OCI-LY3 (cell line): ENCODE results near the gene LDLRAD4.

Experiments
- EZH2phosphoT487 ChIP-seq: fragments of 200-600 bp; shearing (Covaris generic); IDR thresholded peaks from 2 replicates; pipeline ENCODE4 v1.6.1; 2018; ENCODE audit warnings: antibody characterized with exemption, mixed run types, low read depth
- TF ChIP-seq, protein P1 (sequence below): fragments of 200-600, 300-600 bp; sonication (generic); IDR thresholded peaks from 2 replicates; pipeline ENCODE4 v1.5.1; 2014; ENCODE audit warnings: antibody characterized with exemption, low read length, low read depth

- TF ChIP-seq, protein P1, sequence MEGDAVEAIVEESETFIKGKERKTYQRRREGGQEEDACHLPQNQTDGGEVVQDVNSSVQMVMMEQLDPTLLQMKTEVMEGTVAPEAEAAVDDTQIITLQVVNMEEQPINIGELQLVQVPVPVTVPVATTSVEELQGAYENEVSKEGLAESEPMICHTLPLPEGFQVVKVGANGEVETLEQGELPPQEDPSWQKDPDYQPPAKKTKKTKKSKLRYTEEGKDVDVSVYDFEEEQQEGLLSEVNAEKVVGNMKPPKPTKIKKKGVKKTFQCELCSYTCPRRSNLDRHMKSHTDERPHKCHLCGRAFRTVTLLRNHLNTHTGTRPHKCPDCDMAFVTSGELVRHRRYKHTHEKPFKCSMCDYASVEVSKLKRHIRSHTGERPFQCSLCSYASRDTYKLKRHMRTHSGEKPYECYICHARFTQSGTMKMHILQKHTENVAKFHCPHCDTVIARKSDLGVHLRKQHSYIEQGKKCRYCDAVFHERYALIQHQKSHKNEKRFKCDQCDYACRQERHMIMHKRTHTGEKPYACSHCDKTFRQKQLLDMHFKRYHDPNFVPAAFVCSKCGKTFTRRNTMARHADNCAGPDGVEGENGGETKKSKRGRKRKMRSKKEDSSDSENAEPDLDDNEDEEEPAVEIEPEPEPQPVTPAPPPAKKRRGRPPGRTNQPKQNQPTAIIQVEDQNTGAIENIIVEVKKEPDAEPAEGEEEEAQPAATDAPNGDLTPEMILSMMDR: no peak
- no peak for TF ChIP-seq EZH2phosphoT487
Measured at GRCh38 chr18:13389491-13390131, 171.1 kb downstream of the LDLRAD4 start.
